Trophoblast cell (in vitro differentiated cells and primary cell): ENCODE data around the gene BACH2.

Experiments used
- DNase-seq, 2 donors: peaks; one replicate each; pipeline ENCODE4 v3.0.0-alpha.2; 2016
- H2AFZ ChIP-seq: 2 replicates; pipeline ENCODE4 v1.6.1; 2013; ENCODE audit warnings: low read length, moderate library complexity, mild to moderate bottlenecking; ENCODE audit not compliant: insufficient read depth, poor library complexity
- H2AK5ac ChIP-seq: 2 replicates; pipeline ENCODE4 v1.6.1; 2013; ENCODE audit warnings: mild to moderate bottlenecking, low read length
- H2BK120ac ChIP-seq: 2 replicates; pipeline ENCODE4 v1.6.1; 2013; ENCODE audit warnings: low read length, mild to moderate bottlenecking, moderate library complexity; ENCODE audit not compliant: insufficient read depth, poor library complexity
- H2BK12ac ChIP-seq: 2 replicates; pipeline ENCODE4 v1.6.1; 2013; ENCODE audit warnings: mild to moderate bottlenecking, low read length, moderate library complexity
- H2BK5ac ChIP-seq: 2 replicates; pipeline ENCODE4 v1.6.1; 2013; ENCODE audit warnings: low read length, low read depth, moderate library complexity, mild to moderate bottlenecking; ENCODE audit not compliant: poor library complexity
- H3K14ac ChIP-seq: 2 replicates; pipeline ENCODE4 v1.6.1; 2013; ENCODE audit warnings: mild to moderate bottlenecking, low read length
- H3K18ac ChIP-seq: 2 replicates; pipeline ENCODE4 v1.6.1; 2013; ENCODE audit warnings: mild to moderate bottlenecking, low read length
- H3K23ac ChIP-seq: 2 replicates; pipeline ENCODE4 v1.6.1; 2013; ENCODE audit warnings: low read length
- H3K27ac ChIP-seq: 2 replicates; pipeline ENCODE4 v1.5.1; 2013; ENCODE audit warnings: low read depth, mild to moderate bottlenecking, inconsistent platforms, low read length, moderate library complexity
- H3K27me3 ChIP-seq: 2 replicates; pipeline ENCODE4 v1.6.1; 2013; ENCODE audit warnings: inconsistent platforms, mild to moderate bottlenecking, low read length, moderate library complexity; ENCODE audit not compliant: insufficient read depth
- H3K36me3 ChIP-seq, 2 experiments: 1 replicate in 1 of 2; 2 replicates in 1 of 2; pipeline ENCODE4 v1.6.1; 2013; ENCODE audit warnings: low read length in 2 of 2, mild to moderate bottlenecking in 2 of 2, moderate library complexity in 1 of 2; ENCODE audit not compliant: insufficient read depth in 2 of 2, control insufficient read depth in 1 of 2
- H3K4ac ChIP-seq: 2 replicates; pipeline ENCODE4 v1.6.1; 2013; ENCODE audit warnings: low read depth, mild to moderate bottlenecking, low read length, moderate library complexity
- H3K4me1 ChIP-seq, 2 experiments: 1 replicate in 1 of 2; 2 replicates in 1 of 2; pipeline ENCODE4 v1.6.1; 2013; ENCODE audit warnings: low read length in 2 of 2, mild to moderate bottlenecking in 2 of 2, moderate library complexity in 1 of 2; ENCODE audit not compliant: insufficient read depth in 2 of 2, control insufficient read depth in 1 of 2
- H3K4me2 ChIP-seq: 2 replicates; pipeline ENCODE4 v1.6.1; 2013; ENCODE audit warnings: inconsistent platforms, mild to moderate bottlenecking, low read length, moderate library complexity
- H3K4me3 ChIP-seq: 2 replicates; pipeline ENCODE4 v1.5.1; 2013; ENCODE audit warnings: mild to moderate bottlenecking, low read depth, low read length, inconsistent platforms
- H3K79me1 ChIP-seq: one replicate; pipeline ENCODE4 v1.6.1; 2013; ENCODE audit warnings: low read length
- H3K79me2 ChIP-seq: 2 replicates; pipeline ENCODE4 v1.6.1; 2013; ENCODE audit warnings: low read length, mild to moderate bottlenecking; ENCODE audit not compliant: control insufficient read depth, insufficient read depth, poor library complexity
- H3K9ac ChIP-seq: 2 replicates; pipeline ENCODE4 v1.6.1; 2013; ENCODE audit warnings: mild to moderate bottlenecking, low read length
- H3K9me3 ChIP-seq: 2 replicates; pipeline ENCODE4 v1.6.1; 2013; ENCODE audit warnings: low read depth, mild to moderate bottlenecking, control low read depth, inconsistent platforms, low read length; ENCODE audit not compliant: insufficient read depth
- H4K12ac ChIP-seq: 2 replicates; pipeline ENCODE4 v1.6.1; 2013; ENCODE audit warnings: low read depth, mild to moderate bottlenecking, low read length, moderate library complexity
- H4K8ac ChIP-seq: 2 replicates; pipeline ENCODE4 v1.6.1; 2013; ENCODE audit warnings: low read depth, mild to moderate bottlenecking, low read length, moderate library complexity
- H4K91ac ChIP-seq: one replicate; pipeline ENCODE4 v1.6.1; 2013; ENCODE audit warnings: low read depth, mild to moderate bottlenecking, low read length, moderate library complexity
- WGBS: extraction: QIAGEN DNeasy Blood & Tissue Kit; methylation state at CpG from one replicate; pipeline ENCODE4 v1.1.7; 2013; ENCODE audit warnings: missing lambda C conversion rate; ENCODE audit not compliant: insufficient read length, insufficient coverage; ENCODE audit errors: extremely low coverage; 5-methylcytosine and 5-hydroxymethylcytosine counted together

Gene BACH2

GRCh38 chr6:90044833-90045381 is 251.7 kb downstream of the BACH2 start:
- Histone ChIP-seq H2BK120ac (no peak overlapping the region), H4K8ac (no peak overlapping the region), H4K12ac (no peak overlapping the region), H3K14ac (no peak overlapping the region), H2AFZ (no peak overlapping the region), H2BK5ac (no peak overlapping the region), H3K23ac (no peak overlapping the region), H2BK12ac (no peak overlapping the region), H3K9me3 (no peaks in the 10 kb centered on the region), H3K79me1 (no peaks in the 10 kb centered on the region), H3K4me2 (no peak overlapping the region), H4K91ac (no peak overlapping the region), H3K4ac (no peak overlapping the region), H2AK5ac (no peak overlapping the region), H3K27ac (no peak overlapping the region), H3K36me3 (no peaks in the 10 kb centered on the region), H3K79me2 (no peaks in the 10 kb centered on the region), H3K4me1 (peaks cover 3% of the 10 kb centered on the region in 2 experiments), H3K4me3 (no peak overlapping the region), H3K18ac (no peak overlapping the region), H3K9ac (no peak overlapping the region), H3K27me3 (no peaks in the 10 kb centered on the region)
- WGBS, result no CpG with 5 or more reads among the region's 3 CpGs
- peak in 1 of 2 donors; percentile 7 for DNase-seq

GRCh38 chr6:90044182-90044832 is 252.3 kb downstream of the BACH2 start:
- no CpG with 5 or more reads among the region's 7 CpGs for WGBS
- H4K8ac ChIP-seq, result no peak overlapping the region
- no peaks in the 10 kb centered on the region for H3K79me2 ChIP-seq
- no peak overlapping the region for H4K91ac ChIP-seq
- no peak overlapping the region for H3K18ac ChIP-seq
- no peak overlapping the region for H2AFZ ChIP-seq
- H3K4me3 ChIP-seq, result no peak overlapping the region
- no peak overlapping the region for H2BK120ac ChIP-seq
- H3K14ac ChIP-seq, result no peak overlapping the region
- no peaks in the 10 kb centered on the region for H3K9me3 ChIP-seq
- no peak overlapping the region for H3K23ac ChIP-seq
- no peak overlapping the region for H3K27ac ChIP-seq
- H3K4me1 ChIP-seq, result peaks cover 3% of the 10 kb centered on the region in 2 experiments
- H2BK5ac ChIP-seq, result no peak overlapping the region
- no peaks in the 10 kb centered on the region for H3K79me1 ChIP-seq
- no peak for DNase-seq
- H2BK12ac ChIP-seq, result no peak overlapping the region
- H3K4ac ChIP-seq, result no peak overlapping the region
- no peak overlapping the region for H4K12ac ChIP-seq
- no peak overlapping the region for H3K9ac ChIP-seq
- no peak overlapping the region for H3K4me2 ChIP-seq
- H3K36me3 ChIP-seq, result peaks cover 0 to under 1% of the 10 kb centered on the region in 2 experiments
- no peak overlapping the region for H2AK5ac ChIP-seq
- no peaks in the 10 kb centered on the region for H3K27me3 ChIP-seq

GRCh38 chr6:90040931-90041330 is 255.7 kb downstream of the BACH2 start:
- Histone ChIP-seq H3K4me1 (peaks cover 3% of the 10 kb centered on the region in 2 experiments), H3K14ac (no peak overlapping the region), H2BK5ac (no peak overlapping the region), H3K9ac (no peak overlapping the region), H3K27me3 (no peaks in the 10 kb centered on the region), H2BK12ac (no peak overlapping the region), H3K9me3 (no peaks in the 10 kb centered on the region), H3K79me2 (no peaks in the 10 kb centered on the region), H4K12ac (no peak overlapping the region), H3K4ac (no peak overlapping the region), H2BK120ac (no peak overlapping the region), H3K18ac (no peak overlapping the region), H3K79me1 (no peaks in the 10 kb centered on the region), H3K4me3 (no peak overlapping the region), H4K91ac (no peak overlapping the region), H2AK5ac (no peak overlapping the region), H3K36me3 (peaks cover 0 to 2% of the 10 kb centered on the region in 2 experiments), H3K4me2 (no peak overlapping the region), H4K8ac (no peak overlapping the region), H2AFZ (no peak overlapping the region), H3K23ac (no peak overlapping the region), H3K27ac (no peak overlapping the region)
- DNase-seq, result no peak
- no CpG with 5 or more reads among the region's 4 CpGs for WGBS

- Histone ChIP-seq H4K91ac (no peak overlapping the region), H4K8ac (no peak overlapping the region), H3K9ac (no peak overlapping the region), H3K79me2 (no peaks in the 10 kb centered on the region), H3K36me3 (peaks cover 0 to 2% of the 10 kb centered on the region in 2 experiments), H2AFZ (no peak overlapping the region), H3K23ac (no peak overlapping the region), H3K14ac (no peak overlapping the region), H2BK5ac (no peak overlapping the region), H3K4ac (no peak overlapping the region), H2AK5ac (no peak overlapping the region), H3K4me3 (no peak overlapping the region), H2BK120ac (no peak overlapping the region), H3K9me3 (no peaks in the 10 kb centered on the region), H4K12ac (no peak overlapping the region), H3K79me1 (no peaks in the 10 kb centered on the region), H3K4me1 (peaks cover 3% of the 10 kb centered on the region in 2 experiments), H2BK12ac (no peak overlapping the region), H3K18ac (no peak overlapping the region), H3K27ac (no peak overlapping the region), H3K4me2 (no peak overlapping the region), H3K27me3 (no peaks in the 10 kb centered on the region)
- no CpG with 5 or more reads among the region's 2 CpGs for WGBS
- DNase-seq, result no peak
These were observed 256.7 kb downstream of the BACH2 start for GRCh38 chr6:90039911-90040310.
